ENCODE measurements around the gene CCDC27.

DNA sequence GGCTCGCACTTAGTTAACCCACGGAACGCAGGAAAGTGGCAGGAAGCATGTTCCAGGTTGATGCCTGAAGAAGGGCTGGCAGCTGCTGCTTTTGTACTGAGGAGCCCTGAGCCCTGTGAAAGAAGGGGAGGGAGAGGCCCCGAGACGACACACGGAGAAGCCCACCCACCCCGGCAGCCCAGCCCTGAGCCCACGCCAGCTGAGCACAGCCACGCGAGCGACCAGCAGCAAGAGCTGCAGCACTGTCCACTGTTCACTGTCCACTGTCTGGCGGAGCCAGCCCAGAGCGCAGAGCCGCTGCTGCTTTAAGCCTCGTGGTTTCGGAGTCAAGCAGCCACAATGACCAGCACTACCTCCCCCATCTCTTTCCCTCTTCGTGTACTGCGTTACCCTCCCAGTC is 38.7 kb downstream of the CCDC27 start:
- TF ChIP-seq EZH2 (IDR thresholded peaks at IDR 0.05) (no peak), EZH2phosphoT487 (IDR thresholded peaks at IDR 0.05) (no peak)
- TF ChIP-seq, protein P1, sequence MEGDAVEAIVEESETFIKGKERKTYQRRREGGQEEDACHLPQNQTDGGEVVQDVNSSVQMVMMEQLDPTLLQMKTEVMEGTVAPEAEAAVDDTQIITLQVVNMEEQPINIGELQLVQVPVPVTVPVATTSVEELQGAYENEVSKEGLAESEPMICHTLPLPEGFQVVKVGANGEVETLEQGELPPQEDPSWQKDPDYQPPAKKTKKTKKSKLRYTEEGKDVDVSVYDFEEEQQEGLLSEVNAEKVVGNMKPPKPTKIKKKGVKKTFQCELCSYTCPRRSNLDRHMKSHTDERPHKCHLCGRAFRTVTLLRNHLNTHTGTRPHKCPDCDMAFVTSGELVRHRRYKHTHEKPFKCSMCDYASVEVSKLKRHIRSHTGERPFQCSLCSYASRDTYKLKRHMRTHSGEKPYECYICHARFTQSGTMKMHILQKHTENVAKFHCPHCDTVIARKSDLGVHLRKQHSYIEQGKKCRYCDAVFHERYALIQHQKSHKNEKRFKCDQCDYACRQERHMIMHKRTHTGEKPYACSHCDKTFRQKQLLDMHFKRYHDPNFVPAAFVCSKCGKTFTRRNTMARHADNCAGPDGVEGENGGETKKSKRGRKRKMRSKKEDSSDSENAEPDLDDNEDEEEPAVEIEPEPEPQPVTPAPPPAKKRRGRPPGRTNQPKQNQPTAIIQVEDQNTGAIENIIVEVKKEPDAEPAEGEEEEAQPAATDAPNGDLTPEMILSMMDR (IDR thresholded peaks at IDR 0.05) = no peak

Measured in neural progenitor cell (in vitro differentiated cells).